GM18511 (cell line): ENCODE data around the gene VANGL2.

ENCODE experiments used
- ATAC-seq: cut with Tn5 transposase; IDR thresholded peaks from one replicate; pipeline ENCODE4 v1.9.1; 2021; ENCODE audit warnings: mild to moderate bottlenecking, moderate library complexity; ENCODE audit not compliant: unreplicated experiment

Gene VANGL2

GRCh38 chr1:160404094-160404493 is 3.7 kb downstream of the VANGL2 start:
- ATAC-seq, result no peak

GRCh38 chr1:160405331-160405877 is 5.0 kb downstream of the VANGL2 start:
- no peak for ATAC-seq

- ATAC-seq, result no peak
Observed at GRCh38 chr1:160406131-160406968, 6.0 kb downstream of the VANGL2 start.

GRCh38 chr1:160407839-160408801 is 7.8 kb downstream of the VANGL2 start:
- ATAC-seq, result no peak

- no peak for ATAC-seq
Observed at GRCh38 chr1:160408864-160409263, 8.5 kb downstream of the VANGL2 start.

GRCh38 chr1:160409486-160409885 is 9.1 kb downstream of the VANGL2 start:
- ATAC-seq, result no peak

GRCh38 chr1:160410406-160411005 is 10.1 kb downstream of the VANGL2 start:
- no peak for ATAC-seq

GRCh38 chr1:160411271-160412027 is 11.1 kb downstream of the VANGL2 start:
- no peak for ATAC-seq

GRCh38 chr1:160412028-160412362 is 11.6 kb downstream of the VANGL2 start:
- ATAC-seq, result no peak

GRCh38 chr1:160413716-160414115 is 13.4 kb downstream of the VANGL2 start:
- ATAC-seq, result no peak

- no peak for ATAC-seq
Observed at GRCh38 chr1:160414881-160415280, 14.5 kb downstream of the VANGL2 start.

- no peak for ATAC-seq
Observed at GRCh38 chr1:160415696-160416290, 15.4 kb downstream of the VANGL2 start.

- ATAC-seq, result no peak
Observed at GRCh38 chr1:160416369-160416768, 16.0 kb downstream of the VANGL2 start.

GRCh38 chr1:160418483-160418882 is 18.1 kb downstream of the VANGL2 start:
- no peak for ATAC-seq

- no peak for ATAC-seq
Observed at GRCh38 chr1:160419150-160419837, 18.9 kb downstream of the VANGL2 start.

- ATAC-seq, result no peak
Observed at GRCh38 chr1:160419838-160420169, 19.4 kb downstream of the VANGL2 start.

- no peak for ATAC-seq
Observed at GRCh38 chr1:160420881-160421842, 20.8 kb downstream of the VANGL2 start.

- ATAC-seq, result no peak
Observed at GRCh38 chr1:160421881-160422280, 21.5 kb downstream of the VANGL2 start.
